Amygdala (tissue), 56 donors: Measurements from ENCODE around the gene FAM163A.

Source experiments
- DNase-seq, 56 donors: peaks; one replicate each; lab custom pipeline; 2025; lab: John Stamatoyannopoulos, UW

FAM163A gene

DNA sequence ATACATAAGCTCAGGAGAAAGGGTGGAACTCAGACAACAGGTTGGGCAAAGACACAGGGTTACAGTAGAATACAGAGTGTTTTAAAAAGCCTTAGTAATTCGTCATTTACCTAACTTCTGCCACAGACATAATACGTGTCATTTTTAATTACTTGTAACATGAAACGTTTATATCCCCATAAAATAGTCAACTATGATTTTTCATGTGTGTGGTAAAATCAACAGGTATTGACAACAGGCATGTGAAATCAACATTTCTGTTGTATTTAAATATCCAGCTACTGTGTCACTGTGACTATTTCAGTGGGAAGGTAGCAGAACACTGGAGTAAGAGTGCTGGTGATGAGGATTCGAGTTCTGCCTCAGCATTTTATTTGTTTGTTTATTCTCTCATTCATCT lies 5.7 kb downstream of the FAM163A start:
- DNase-seq, result no peak

DNA sequence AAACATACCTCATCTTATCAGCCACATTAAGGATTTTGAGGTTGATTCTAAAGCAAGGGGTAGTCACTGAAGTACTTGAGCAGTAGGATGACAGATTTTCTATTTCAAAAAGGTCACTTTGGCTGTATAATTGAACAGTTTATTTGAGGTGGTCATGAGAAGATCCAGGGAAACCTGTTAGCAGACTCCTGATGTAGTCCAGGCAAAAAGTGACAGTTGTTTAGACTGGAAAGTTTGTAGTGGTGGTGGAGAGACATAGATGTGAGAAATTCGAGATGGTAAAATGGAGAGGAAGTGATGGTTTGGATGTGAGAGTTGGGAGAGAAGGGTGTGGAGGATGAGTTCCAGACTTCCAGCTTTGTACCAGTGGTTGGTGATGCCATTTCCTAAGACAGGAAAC lies 7.5 kb downstream of the FAM163A start:
- no peak for DNase-seq

DNA sequence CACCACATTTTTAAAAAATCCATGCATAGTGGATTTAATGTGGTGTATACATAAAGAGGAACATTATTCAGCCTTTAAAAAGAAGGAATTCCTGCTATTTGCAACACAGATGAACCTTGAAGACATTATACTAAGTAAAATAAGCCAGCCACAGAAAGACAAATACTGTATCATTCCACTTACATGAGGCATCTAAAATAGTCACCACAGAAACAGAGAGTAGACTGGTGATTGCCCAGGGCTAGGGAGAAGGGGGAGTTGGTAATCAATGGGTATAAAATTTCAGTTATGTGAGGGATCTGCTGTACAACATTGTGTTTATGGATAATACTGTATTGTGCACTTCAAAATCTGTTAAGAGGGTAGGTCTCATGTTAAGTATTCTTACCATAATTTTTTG lies 10.0 kb downstream of the FAM163A start:
- DNase-seq, result no peak

DNA sequence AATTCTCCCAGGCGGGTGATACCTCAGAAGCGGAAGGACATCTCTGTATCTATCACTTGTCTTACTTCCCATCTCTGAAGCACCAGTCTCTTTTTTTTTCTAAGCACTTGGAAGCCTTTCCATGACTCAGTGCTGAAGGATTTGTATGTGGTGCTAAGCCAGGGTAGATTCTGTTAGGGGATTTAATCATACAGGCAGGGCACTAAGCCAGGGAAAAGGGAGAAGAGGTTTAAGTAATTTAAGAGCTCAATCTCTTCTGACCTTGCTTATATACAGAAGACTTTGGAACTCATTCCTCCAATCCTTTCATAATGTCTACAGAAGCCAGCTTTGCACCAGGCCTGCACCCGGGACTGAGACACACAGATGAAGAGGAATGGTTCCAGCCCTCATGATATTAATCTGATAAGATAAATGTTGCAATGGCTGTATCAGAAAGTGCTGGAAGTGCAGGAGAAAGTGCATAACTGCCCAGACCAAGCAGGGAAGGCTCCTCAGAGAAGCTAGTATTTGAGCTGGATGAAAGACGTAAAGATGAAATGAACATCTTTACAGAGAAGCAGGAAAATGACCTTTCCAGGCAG lies 11.0 kb downstream of the FAM163A start:
- no peak for DNase-seq

DNA sequence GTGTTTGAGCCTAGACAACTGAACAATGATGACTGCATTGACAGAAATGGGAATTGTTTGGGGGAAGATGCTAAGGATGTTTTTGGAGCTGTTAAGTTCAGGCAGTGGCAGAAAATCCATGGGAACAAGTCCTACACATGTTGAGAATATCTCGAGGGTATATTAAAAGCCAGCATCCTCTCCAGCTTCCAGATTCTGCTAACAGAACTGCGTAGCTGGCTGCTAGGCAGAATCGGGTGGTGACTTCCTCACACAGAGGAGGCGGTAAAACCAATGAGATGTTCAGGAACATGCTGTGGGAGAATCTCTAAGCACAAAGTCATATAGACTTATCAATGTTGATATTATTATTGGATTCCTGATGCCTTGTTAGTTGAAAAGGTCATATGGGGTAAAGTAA lies 14.8 kb downstream of the FAM163A start:
- peak in 1 of 56 donors; percentile 5 for DNase-seq

DNA sequence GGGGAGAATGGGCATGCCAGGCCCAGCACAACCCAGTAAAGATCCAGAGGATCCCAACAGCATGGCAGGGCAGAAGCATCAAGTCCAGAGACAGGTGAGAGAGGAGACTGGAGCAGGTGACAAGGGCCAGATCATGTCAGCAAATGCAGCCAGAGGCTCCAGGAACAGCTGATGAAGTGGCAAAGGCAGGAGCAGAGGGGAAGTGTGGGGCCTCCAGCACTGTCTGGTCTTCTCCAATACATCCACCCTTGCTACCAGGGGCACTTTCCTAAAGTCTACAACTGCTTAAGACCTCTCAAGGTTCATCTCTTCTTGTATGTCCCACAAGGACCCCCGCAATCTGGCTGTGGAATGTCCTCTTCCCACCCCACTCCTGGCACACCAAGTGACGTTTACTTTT lies 17.4 kb downstream of the FAM163A start:
- no peak for DNase-seq

DNA sequence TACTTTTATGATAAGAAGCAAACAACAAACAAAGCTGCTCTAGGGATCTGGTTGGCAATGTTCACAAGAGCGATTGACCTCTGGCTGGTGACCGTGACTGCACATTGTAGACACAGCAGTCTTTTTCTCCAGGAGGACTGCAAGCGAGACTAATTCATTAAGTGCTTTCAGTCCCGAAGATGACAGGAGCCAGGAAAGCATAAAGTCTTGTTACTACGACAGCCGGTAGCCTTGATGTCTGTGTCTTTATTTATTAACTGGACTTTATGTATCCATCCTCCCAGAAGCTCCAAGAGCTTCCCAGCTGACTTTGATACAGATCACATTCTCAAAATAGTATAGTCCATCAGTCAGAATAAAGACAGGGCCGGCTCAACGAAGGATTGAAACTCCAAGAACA lies 18.2 kb downstream of the FAM163A start:
- DNase-seq, result no peak

DNA sequence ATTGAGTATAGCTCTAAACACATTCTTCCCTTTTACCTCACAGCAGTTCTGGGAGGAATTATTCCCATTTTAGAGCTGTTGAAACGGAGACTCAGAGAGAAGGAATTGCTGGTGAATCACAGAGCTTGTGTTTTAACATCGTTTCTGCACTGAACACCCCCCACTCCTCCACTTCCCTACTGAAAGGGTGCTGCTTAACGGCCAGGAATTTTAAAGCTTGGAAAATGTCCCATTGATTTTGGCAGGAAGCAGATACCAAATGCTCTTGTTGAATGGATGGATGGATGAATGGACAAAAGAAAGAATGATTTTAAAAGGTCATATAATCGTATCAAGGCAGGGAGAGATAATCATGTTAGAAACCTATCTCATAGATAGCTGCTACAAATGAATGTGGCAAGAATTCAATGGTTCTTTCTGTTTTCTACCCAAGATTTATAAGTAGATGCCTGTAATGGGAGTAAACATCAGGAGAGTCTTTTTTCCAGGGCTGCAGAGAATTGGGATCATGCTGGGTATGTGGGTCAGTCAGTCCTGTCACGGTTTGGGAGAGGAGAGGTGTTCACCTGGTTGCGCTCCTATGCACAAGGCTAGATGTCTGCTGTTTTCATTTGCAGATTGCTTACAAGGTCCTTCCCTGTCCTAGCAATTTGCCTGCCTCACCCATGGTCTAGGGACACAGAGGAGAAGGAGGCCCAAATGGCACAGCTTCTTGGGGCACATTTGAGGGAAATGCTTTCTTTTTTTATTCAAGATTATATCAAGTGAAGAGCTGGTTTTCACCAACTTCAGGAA lies 19.0 kb downstream of the FAM163A start:
- no peak for DNase-seq

DNA sequence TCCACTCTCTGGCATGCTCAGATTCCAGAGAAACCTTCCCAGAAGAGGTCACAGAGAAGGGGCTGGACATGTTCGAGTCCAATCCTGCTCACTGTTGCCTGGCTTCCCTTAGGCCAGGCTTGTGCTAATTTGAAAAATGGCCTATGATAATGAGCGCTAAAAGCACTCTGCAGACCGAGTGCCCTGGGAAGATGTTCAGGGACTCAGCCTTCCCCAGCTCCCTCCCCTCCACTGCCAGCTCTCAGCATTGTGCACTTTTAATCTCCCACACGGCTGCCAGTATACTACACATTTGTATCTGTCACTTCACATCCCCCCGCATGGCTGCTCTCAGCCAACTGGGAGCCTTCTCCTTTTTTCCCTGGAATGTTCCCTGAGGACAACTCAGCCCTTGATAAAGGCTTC lies 24.1 kb downstream of the FAM163A start:
- DNase-seq, result no peak

DNA sequence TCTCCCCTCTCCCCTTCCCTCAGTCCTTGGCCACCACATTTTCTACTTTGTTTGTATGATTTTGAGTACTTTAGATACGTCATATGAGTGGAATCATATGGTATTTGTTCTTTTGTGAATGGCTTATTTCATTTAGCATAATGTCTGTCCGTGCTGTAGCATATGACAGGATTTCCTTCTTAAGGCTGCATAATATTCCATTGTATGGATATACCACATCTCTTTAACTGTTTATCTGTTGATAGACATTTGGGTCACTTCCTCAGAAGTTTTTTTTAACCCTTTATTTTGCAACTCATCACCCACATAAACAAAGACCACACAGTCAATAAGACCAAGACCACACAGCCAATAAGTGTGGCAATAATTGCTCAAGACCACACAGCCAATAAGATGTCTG lies 24.9 kb downstream of the FAM163A start:
- no peak for DNase-seq

DNA sequence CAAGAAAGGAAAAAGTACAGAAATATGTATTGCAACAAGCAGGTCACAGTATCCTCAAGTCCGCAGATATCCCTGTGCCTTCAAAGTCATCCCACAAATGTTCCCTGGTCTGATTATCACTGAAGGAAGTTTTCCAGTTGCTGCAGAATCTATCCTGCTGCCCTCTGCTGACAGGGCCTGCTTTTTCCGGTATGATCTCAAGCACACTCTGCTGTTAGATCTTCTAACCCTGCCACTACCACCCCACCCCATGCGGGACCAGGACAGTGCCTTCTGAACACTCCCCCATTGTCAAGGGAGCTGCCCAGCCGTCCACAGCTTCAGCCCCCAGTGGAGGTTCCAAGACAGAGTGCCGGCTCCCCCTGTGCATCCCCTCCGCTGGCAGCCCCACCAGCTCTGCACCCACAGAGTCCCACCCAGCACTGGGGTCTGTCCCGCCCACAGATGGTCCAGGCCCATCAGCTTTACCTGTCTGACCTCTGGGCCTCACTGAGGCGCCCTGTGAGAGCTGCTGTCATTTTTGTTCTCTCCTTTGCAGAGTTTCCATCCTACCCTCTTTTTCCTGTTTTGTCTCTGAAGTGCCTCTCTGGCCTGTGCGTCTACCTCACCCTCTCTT lies 27.9 kb downstream of the FAM163A start:
- DNase-seq, result no peak

DNA sequence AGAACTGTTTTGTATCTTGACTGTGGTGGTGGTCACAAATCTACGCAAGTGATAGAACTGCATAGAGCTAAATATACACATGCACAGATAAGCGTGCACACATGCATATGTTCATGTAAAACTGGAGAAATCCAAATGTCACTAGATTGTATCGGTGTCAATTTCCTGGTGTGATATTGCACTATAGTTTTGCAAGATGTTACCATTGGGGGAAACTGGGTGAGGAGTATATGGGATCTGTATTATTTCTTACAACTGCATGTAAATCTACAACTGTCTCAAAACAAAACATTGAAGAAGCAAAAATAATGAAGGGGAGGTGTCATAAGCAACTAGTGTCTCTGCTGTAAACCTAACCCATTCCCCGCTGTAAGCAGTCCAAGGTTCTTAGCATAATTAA lies 30.2 kb downstream of the FAM163A start:
- no peak for DNase-seq

DNA sequence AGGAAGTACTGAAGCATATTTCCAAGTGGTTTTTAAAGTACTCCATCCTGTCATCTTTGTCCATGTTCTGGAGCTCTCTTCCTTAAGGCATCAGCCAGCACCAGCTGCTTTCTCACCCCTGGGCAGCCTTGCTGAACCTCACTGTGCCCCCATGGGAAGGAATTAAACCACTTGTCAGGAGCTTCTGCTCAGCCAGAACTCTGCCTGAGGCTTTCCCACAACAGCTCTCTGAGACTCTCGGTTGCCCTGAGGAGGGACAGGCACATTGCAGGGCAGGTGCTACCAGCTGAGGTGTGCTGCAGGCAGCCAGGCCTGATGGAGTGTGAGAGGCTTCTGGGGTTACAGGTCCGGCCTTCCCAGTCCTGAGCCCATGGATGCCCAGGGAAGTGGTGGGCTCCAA lies 30.9 kb downstream of the FAM163A start:
- no peak for DNase-seq

DNA sequence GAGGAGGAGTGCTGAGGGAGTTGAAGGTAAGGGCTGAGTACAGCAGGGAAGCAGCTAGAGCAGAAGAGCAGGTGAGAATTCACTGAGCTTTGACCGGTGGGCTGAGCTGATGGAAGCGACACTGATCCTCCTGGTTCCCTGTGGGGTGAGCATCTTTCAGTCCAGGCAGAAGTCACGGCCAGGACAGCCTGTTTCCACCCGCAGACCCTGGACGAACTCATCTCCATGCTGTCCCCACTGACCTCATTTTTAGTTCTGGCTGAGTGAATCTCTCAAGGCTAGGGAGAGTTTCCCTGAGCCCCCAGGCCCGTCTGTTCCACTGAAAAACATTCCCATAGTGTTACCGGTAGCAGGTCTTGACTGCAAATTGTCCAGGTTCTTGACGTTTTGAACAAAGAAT lies 31.5 kb downstream of the FAM163A start:
- DNase-seq, result no peak

DNA sequence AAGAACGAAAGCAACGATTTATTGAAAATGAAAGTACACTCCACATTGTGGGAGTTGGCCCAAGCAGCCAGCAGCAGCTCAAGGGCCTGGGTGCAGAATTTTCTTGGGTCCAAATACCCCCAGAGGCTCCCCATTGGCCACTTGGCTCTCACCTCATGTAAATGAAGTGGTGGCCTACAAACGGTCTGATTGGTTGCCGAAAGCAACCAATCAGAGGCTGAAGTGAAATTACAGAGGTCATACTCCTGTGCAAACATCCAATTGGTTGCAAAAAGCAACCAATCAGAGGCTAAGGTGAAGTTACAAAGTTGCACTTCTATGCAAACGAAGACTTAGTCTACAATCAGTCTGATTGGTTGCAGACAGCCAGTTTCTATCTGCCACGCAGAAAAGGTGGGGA lies 31.9 kb downstream of the FAM163A start:
- no peak for DNase-seq

DNA sequence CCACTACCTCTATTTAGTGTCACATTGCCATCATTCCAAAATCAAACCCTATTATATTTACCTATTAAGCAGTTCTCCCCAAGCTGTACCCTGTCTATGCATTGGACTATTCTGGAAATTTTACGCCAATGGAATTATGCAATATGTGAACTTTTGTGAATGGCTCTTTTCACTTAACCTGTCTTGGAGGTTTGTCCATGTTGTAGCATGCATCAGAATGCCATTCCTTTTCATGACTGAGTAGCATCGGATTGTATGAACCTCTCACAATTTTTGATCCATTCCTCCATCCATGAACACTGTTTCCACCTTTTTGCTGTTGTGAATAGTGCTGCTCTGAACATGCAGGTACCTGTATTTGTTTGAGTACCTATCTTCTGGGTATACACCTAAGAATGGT lies 33.7 kb downstream of the FAM163A start:
- DNase-seq, result no peak

DNA sequence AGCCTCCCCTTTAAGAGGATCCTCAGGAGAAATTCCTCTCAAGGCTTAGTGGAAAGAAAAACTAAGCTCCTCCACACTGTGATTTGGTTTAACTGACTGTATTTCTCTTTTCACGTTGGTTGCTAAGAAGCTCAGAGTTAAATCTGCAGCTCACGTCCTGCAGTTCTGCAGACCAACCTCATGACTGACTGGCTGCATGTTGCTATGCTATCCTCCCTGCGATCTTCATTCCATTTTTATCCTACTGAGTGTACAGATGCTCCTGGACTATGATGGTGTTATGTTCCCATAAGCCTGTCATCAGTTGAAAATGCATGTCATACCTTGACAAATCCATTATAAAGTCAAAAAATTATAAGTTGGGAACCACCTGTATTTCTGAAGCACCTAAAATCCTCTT lies 34.6 kb downstream of the FAM163A start:
- DNase-seq, result no peak

DNA sequence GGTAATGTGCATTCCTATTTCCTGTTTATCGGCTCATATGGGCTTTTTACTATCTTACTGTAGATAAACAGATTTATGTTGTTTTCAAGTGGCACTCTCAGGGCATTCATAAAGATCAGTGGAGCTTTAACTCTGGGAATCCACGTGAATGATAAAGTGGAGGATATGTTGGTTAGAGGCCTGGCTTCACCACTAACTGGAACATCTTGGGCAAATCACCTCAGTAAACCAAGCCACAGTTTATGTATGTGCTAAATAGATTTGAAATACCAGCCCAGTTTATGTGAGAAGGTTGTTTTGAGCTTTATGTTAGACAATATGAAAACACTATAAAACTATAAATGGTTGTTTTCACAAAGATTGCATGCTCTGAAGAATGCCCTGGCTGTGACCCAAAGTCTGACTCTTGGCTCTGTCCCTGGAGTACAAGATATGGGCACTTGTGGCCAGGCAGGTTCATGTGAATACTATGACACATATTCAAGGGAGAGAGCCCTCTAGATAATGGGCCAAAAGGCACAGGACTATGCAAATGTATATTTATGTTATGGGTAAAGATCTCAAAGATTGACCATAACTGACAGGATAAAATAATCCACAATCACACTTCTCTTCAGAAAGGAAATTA lies 36.7 kb downstream of the FAM163A start:
- DNase-seq, result no peak

DNA sequence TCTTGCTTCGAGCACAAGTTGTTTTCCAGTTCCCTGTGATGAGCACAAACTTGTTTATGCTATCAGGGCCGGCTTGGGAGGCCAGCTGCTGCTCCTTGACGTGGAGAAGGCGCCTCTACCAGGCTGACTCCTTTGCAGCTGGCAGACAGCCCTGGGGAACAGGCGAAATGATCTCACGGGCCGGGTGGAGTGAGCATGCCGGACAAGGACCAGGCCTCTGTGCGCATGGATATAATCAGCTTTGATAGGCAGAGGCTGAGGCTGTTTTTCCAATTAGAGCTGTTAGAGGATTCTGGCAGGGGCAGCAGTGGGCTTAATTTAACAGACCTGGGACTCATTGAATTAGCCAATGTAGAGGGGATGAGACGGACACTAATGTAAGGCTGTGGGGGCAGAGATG lies 38.9 kb downstream of the FAM163A start:
- no peak for DNase-seq

DNA sequence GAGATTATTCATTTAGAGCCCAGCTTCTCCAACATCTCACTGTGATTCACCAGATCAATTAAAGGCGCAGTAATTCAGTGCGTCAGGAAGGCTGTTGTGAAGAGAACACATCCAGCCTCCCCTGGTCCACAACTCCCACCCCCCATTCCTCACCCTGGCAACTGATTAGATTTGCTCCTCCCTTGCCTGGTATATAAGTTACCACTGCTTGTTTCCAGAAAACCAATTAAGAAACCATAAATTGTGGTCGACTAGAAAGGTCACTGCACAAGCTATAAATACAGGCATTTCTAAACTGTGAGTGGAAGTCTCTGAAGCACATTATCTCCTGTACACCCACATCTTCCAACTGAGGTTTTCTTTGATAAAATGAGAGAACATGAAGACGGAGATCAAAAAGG lies 41.9 kb downstream of the FAM163A start:
- DNase-seq, result peak in 4 of 56 donors; percentile 3 to 25 (median 17)

DNA sequence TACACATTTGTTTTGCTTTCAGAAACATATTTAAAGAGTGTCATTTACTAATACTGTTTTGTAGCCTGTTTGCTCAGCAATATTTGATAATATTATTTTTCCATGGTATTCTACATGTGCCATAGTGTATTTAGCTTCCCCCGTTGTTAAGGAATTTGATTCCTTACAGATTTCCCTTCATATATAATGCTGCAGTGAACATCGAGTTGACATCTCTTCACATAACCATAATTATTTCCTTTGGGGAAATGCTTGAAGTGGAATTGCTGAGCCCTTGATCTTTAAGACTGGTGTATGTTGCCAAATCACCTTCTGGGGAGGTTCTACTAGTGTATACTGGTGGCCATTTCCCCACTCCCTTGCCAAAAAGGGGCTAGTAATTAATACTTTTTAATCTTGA lies 42.6 kb downstream of the FAM163A start:
- no peak for DNase-seq
